ENCODE data around the gene LRRC2. TPM values are rescaled to one million over a fixed set of nuclear protein-coding genes. Genes with fewer than 3 reads are reported as not detected.

Gene LRRC2
- total RNA-seq, 4 donors from 2014 or later: 0.59 to 1.5 (median 0.60) TPM; not detected in 1

DNA sequence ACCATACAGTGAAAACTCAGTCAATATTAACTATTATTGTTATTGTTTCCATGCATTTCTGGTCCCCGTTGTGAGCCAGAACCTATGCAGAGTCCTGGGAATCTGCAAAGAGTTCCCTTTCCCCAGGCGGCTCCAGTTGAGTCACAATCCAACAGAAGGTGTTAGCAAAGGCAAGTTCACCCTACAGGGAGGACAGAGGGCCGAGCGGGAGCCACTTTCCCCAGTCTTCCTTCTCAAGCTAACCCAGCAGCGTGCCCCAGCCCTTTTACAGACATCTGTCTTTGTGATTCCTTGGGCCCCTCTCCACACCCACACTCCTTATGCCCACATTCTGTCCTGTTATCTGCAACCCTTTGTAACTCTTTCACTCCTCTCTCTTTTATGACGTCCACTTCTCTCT lies 88.3 kb downstream of the LRRC2 start:
- peaks cover 0 to 5% of the 10 kb centered on the region in 2 donors for H3K27me3 ChIP-seq
- peaks cover 0 to 11% (median 2%) of the 10 kb centered on the region in 4 donors for H3K9me3 ChIP-seq
- no peak for DNase-seq (ENCODE audit: low spot score in 2 of 2)
- 79 to 81% methylated on average over 6 of the region's 6 CpGs for WGBS, 2 donors
- no peaks in the 10 kb centered on the region for H3K4me1 ChIP-seq
- H3K36me3 ChIP-seq: no peaks in the 10 kb centered on the region
- no peak overlapping the region for H3K27ac ChIP-seq
- no peak for TF ChIP-seq POLR2A (IDR thresholded peaks at IDR 0.05)
- TF ChIP-seq, protein P1, sequence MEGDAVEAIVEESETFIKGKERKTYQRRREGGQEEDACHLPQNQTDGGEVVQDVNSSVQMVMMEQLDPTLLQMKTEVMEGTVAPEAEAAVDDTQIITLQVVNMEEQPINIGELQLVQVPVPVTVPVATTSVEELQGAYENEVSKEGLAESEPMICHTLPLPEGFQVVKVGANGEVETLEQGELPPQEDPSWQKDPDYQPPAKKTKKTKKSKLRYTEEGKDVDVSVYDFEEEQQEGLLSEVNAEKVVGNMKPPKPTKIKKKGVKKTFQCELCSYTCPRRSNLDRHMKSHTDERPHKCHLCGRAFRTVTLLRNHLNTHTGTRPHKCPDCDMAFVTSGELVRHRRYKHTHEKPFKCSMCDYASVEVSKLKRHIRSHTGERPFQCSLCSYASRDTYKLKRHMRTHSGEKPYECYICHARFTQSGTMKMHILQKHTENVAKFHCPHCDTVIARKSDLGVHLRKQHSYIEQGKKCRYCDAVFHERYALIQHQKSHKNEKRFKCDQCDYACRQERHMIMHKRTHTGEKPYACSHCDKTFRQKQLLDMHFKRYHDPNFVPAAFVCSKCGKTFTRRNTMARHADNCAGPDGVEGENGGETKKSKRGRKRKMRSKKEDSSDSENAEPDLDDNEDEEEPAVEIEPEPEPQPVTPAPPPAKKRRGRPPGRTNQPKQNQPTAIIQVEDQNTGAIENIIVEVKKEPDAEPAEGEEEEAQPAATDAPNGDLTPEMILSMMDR (IDR thresholded peaks at IDR 0.05): no peak
- TF ChIP-seq EP300 (IDR thresholded peaks at IDR 0.05): no peak
- no peak overlapping the region for H3K4me3 ChIP-seq

DNA sequence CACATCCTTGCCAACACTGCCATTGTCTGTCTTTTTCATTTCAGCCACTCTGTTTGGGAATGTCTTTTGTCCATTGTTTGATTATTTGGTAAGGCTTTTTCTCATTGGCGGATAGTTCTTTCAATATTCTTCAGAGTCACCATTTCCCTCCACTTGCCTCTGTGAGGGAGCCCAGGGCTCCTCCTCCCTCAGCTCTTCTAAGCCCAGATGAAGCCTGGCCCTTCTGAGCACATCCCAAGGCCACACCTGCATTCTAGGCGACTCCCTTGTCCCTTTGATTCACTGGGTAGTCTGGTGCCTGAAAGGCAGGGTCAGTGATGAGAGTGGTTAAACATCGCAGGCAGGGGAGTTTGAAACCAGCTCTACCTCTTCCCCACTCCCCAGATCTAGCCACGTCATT lies 89.0 kb downstream of the LRRC2 start:
- DNase-seq (ENCODE audit: low spot score in 2 of 2): no peak
- 78 to 84% methylated on average over 4 of the region's 4 CpGs for WGBS, 2 donors
- Histone ChIP-seq H3K27ac (no peak overlapping the region), H3K4me1 (no peaks in the 10 kb centered on the region), H3K4me3 (no peak overlapping the region), H3K9me3 (peaks cover 0 to 11% (median 2%) of the 10 kb centered on the region in 4 donors), H3K27me3 (peaks cover 0 to 5% of the 10 kb centered on the region in 2 donors), H3K36me3 (no peaks in the 10 kb centered on the region)
- no peak for TF ChIP-seq POLR2A (IDR thresholded peaks at IDR 0.05)
- TF ChIP-seq EP300 (IDR thresholded peaks at IDR 0.05): no peak
- TF ChIP-seq, protein P1 (IDR thresholded peaks at IDR 0.05): no peak

DNA sequence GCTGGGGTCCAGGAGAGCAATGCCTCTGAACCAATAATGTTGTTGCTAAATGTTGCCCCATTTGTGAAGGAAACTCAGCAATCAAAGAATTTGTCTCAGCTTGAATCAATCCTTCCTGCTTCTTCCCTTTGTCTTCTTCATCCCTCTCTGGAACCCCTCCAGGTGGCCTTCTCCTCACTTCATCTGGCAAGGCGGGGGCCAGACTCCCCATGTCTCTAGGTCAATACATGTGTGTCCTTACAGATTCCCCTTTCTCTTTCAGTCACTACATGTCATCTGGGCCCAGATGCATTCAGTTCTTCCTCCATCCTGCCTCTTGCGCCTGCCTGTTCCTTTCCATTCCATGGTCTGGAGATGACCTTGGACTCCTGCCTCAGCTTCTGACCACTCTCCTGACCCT lies 93.4 kb downstream of the LRRC2 start:
- no peaks in the 10 kb centered on the region for H3K4me1 ChIP-seq
- H3K27me3 ChIP-seq: peaks cover 0 to 5% of the 10 kb centered on the region in 2 donors
- no peak overlapping the region for H3K27ac ChIP-seq
- no peak for DNase-seq (ENCODE audit: low spot score in 2 of 2)
- no peaks in the 10 kb centered on the region for H3K36me3 ChIP-seq
- peaks cover 0 to 11% (median 2%) of the 10 kb centered on the region in 4 donors for H3K9me3 ChIP-seq
- WGBS, 2 donors: 85 to 86% methylated on average over 2 of the region's 2 CpGs
- TF ChIP-seq EP300 (IDR thresholded peaks at IDR 0.05): no peak
- TF ChIP-seq POLR2A (IDR thresholded peaks at IDR 0.05): no peak
- TF ChIP-seq, protein P1 (IDR thresholded peaks at IDR 0.05): no peak
- no peak overlapping the region for H3K4me3 ChIP-seq

DNA sequence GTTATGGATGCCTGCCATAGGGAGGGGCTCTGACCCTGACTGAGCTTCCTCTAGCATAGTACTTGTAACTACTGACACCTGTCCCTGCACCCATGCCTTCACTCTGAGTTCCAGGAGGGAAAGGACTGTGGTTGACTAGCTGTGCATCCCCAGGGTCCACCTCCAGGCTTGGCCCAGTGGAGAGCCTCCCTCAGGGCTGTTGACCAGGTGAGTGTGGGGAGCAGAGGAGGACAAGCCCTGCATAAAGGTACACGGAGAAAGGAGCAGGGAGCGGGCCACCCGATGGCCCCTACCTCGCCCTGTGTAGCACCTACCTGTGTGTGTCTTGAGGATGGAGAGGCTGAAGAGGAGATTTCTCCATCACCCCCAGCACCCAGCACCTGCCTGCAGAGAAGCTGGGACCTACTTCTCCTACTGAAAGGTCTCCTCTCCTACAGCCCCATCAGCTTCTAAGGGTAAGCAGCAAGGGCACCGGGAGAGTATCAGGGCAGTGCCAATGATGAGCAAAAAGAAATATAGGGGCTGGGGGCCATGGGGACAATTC lies 94.7 kb downstream of the LRRC2 start:
- H3K9me3 ChIP-seq: peaks cover 0 to 11% (median 2%) of the 10 kb centered on the region in 4 donors
- WGBS, 2 donors: 87 to 90% methylated on average over 5 of the region's 5 CpGs
- H3K36me3 ChIP-seq: no peaks in the 10 kb centered on the region
- no peak overlapping the region for H3K4me3 ChIP-seq
- TF ChIP-seq POLR2A (IDR thresholded peaks at IDR 0.05): no peak
- TF ChIP-seq, protein P1 (IDR thresholded peaks at IDR 0.05): no peak
- TF ChIP-seq EP300 (IDR thresholded peaks at IDR 0.05): no peak
- DNase-seq (ENCODE audit: low spot score in 2 of 2): no peak
- no peak overlapping the region for H3K27ac ChIP-seq
- H3K4me1 ChIP-seq: peaks cover 0 to under 1% (median 0%) of the 10 kb centered on the region in 4 donors
- no peaks in the 10 kb centered on the region for H3K27me3 ChIP-seq

DNA sequence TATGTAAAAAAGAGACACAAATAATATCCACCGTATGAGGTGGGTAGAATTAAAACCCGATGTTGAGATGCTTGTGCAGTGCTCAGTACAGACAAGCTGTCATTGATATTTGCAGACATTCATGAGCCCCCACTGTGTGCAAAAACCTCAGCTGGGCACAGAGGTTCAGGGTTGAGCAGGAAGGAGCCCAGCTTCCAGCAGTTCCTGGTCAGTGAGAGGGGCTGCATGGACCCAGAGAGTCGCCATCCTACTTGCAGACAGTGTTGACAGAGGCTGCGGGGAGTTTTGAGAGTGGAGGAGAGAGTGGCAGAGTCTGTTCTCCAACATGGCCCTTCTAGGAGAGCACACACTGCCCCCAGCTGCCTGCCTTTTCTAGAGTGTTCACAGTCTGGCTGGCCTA lies 95.3 kb downstream of the LRRC2 start:
- H3K4me3 ChIP-seq: no peak overlapping the region

More for the DNA sequence above, 95.3 kb downstream of the LRRC2 start:
- TF ChIP-seq, protein P1 (IDR thresholded peaks at IDR 0.05): no peak
- TF ChIP-seq EP300 (IDR thresholded peaks at IDR 0.05) (no peak), POLR2A (IDR thresholded peaks at IDR 0.05) (no peak)
- H3K27ac ChIP-seq: no peak overlapping the region
- no peaks in the 10 kb centered on the region for H3K36me3 ChIP-seq
- 85 to 91% methylated on average over 4 of the region's 4 CpGs for WGBS, 2 donors
- H3K27me3 ChIP-seq: no peaks in the 10 kb centered on the region
- DNase-seq (ENCODE audit: low spot score in 2 of 2): no peak
- H3K9me3 ChIP-seq: peaks cover 0 to 11% (median 2%) of the 10 kb centered on the region in 4 donors
- H3K4me1 ChIP-seq: peaks cover 0 to 5% (median 0%) of the 10 kb centered on the region in 4 donors

Measured in tibial nerve (tissue), 4 donors.